Mesendoderm (in vitro differentiated cells): ENCODE results near the gene ARL3.
"Not testable (repeated sequence)": the region's sequence is repeated elsewhere in the genome, so short reads cannot be mapped to it uniquely, and the experiment has no call there.

ENCODE experiments used
- DNase-seq: peaks from one replicate; pipeline ENCODE4 v3.0.0; 2013
- H2AK5ac ChIP-seq: 2 replicates; pipeline ENCODE4 v1.6.1; 2013; ENCODE audit warnings: low read length, inconsistent platforms
- H2BK120ac ChIP-seq: 2 replicates; pipeline ENCODE4 v1.6.1; 2013; ENCODE audit warnings: low read depth, mild to moderate bottlenecking, low read length, moderate library complexity, mixed read lengths
- H2BK15ac ChIP-seq: replicated peaks from 2 replicates; pipeline ENCODE4 v1.6.1; 2013; ENCODE audit warnings: low read depth, mild to moderate bottlenecking, moderate library complexity
- H2BK5ac ChIP-seq: 2 replicates; pipeline ENCODE4 v1.6.1; 2013; ENCODE audit warnings: low read length, inconsistent platforms
- H3K18ac ChIP-seq: 2 replicates; pipeline ENCODE4 v1.6.1; 2013; ENCODE audit warnings: mild to moderate bottlenecking, low read length, mixed read lengths
- H3K23ac ChIP-seq: one replicate; pipeline ENCODE4 v1.6.1; 2013; ENCODE audit warnings: low read length
- H3K27ac ChIP-seq: 2 replicates; pipeline ENCODE4 v1.5.1; 2013; ENCODE audit warnings: low read depth, mild to moderate bottlenecking, inconsistent platforms, low read length, moderate library complexity
- H3K27me3 ChIP-seq: 2 replicates; pipeline ENCODE4 v1.6.1; 2013; ENCODE audit warnings: low read length, control low read depth, mild to moderate bottlenecking, inconsistent platforms; ENCODE audit not compliant: insufficient read depth, poor library complexity
- H3K36me3 ChIP-seq: 2 replicates; pipeline ENCODE4 v1.6.1; 2013; ENCODE audit warnings: low read length, inconsistent platforms; ENCODE audit not compliant: control insufficient read depth, insufficient read depth
- H3K4ac ChIP-seq: one replicate; pipeline ENCODE4 v1.6.1; 2013; ENCODE audit warnings: low read depth, mild to moderate bottlenecking, low read length, moderate library complexity
- H3K4me1 ChIP-seq: 2 replicates; pipeline ENCODE4 v1.6.1; 2013; ENCODE audit warnings: low read depth, low read length, inconsistent platforms; ENCODE audit not compliant: control insufficient read depth
- H3K4me2 ChIP-seq: 2 replicates; pipeline ENCODE4 v1.6.1; 2013; ENCODE audit warnings: low read length
- H3K4me3 ChIP-seq: 2 replicates; pipeline ENCODE4 v1.5.1; 2013; ENCODE audit warnings: mild to moderate bottlenecking, low read length
- H3K56ac ChIP-seq: one replicate; pipeline ENCODE4 v1.6.1; 2013; ENCODE audit warnings: low read length
- H3K79me1 ChIP-seq: 2 replicates; pipeline ENCODE4 v1.6.1; 2013; ENCODE audit warnings: low read length, inconsistent platforms
- H3K79me2 ChIP-seq: 2 replicates; pipeline ENCODE4 v1.6.1; 2013; ENCODE audit warnings: mild to moderate bottlenecking, low read length; ENCODE audit not compliant: control insufficient read depth, insufficient read depth
- H3K9ac ChIP-seq: 2 replicates; pipeline ENCODE4 v1.6.1; 2013; ENCODE audit warnings: low read length, inconsistent platforms
- H4K5ac ChIP-seq: one replicate; pipeline ENCODE4 v1.6.1; 2013; ENCODE audit warnings: low read length
- H4K8ac ChIP-seq: one replicate; pipeline ENCODE4 v1.6.1; 2013; ENCODE audit warnings: low read depth, mild to moderate bottlenecking, control low read depth, low read length, moderate library complexity
- WGBS: extraction: QIAGEN DNeasy Blood & Tissue Kit; methylation state at CpG from one replicate; pipeline ENCODE4 v1.1.7; 2013; ENCODE audit warnings: low lambda C conversion rate, missing lambda C conversion rate; ENCODE audit not compliant: insufficient coverage; ENCODE audit errors: extremely low coverage; 5-methylcytosine and 5-hydroxymethylcytosine counted together

The ARL3 gene

DNA sequence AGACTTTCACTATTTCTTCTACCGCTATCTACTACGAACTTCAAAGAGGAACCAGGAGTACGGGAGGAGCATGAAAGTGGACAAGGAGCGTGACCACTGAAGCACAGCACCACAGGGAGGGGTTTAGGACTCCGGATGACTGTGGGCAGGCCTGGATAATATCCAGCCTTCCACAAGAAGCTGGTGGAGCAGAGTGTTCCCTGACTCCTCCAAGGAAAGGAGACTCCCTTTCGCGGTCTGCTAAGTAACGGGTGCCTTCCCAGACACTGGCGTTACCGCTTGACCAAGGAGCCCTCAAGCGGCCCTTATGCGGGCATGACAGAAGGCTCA, 44.7 kb upstream of the ARL3 start:
- H3K4ac ChIP-seq, H4K8ac ChIP-seq, H3K18ac ChIP-seq, H2BK5ac ChIP-seq, H3K27me3 ChIP-seq, H2BK120ac ChIP-seq, H3K79me2 ChIP-seq, H4K5ac ChIP-seq, H3K4me3 ChIP-seq, H3K4me1 ChIP-seq, H2BK15ac ChIP-seq, H3K9ac ChIP-seq, DNase-seq, H3K79me1 ChIP-seq, H2AK5ac ChIP-seq, H3K27ac ChIP-seq, H3K56ac ChIP-seq, H3K4me2 ChIP-seq, H3K23ac ChIP-seq, H3K36me3 ChIP-seq: not testable (repeated sequence)
- no CpG with 5 or more reads among the region's 12 CpGs for WGBS

DNA sequence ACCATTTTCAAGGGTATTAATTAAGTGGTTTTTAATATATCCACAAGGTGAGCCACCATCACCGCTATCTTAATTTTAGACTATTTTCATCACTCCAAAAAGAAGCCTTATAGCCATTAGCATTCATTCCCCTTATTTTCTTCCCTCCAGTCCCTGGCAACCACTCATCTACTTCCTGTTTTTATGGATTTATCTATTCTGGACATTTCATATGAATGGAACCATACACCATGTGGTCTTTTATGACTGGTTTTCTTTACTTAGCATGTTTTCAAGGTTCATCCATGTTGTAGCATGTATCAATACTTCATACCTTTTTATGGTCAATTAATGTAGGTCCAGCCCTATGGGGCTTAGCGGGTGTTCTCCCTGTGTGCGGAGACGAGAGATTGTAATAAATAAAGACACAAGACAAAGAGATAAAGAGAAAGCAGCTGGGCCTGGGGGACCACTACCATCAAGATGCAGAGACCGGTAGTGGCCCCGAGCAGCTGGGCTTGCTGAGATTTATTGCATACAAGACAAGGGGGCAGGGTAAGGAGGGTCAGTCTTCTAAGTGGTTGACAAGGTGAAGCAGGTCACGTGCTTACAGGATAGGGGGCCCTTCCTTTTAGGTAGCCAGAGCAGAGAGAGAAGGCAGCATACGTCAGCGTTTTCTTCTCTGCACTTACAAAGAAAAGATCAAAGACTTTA, 44.2 kb upstream of the ARL3 start:
- Histone ChIP-seq H3K4me2 (no peak overlapping the region), H3K36me3 (no peaks in the 10 kb centered on the region), H3K27ac (no peak overlapping the region), H3K56ac (no peak overlapping the region), H2BK15ac (no peak overlapping the region), H3K18ac (no peak overlapping the region), H3K79me2 (no peaks in the 10 kb centered on the region), H4K5ac (no peak overlapping the region), H3K23ac (no peak overlapping the region), H3K4me3 (no peak overlapping the region), H3K4ac (no peak overlapping the region), H3K4me1 (no peaks in the 10 kb centered on the region), H2BK120ac (no peak overlapping the region), H3K79me1 (peaks cover 2% of the 10 kb centered on the region), H2AK5ac (no peak overlapping the region), H2BK5ac (no peak overlapping the region), H3K9ac (no peak overlapping the region), H3K27me3 (no peaks in the 10 kb centered on the region), H4K8ac (no peak overlapping the region)
- WGBS, result no CpG with 5 or more reads among the region's 9 CpGs
- no peak for DNase-seq

DNA sequence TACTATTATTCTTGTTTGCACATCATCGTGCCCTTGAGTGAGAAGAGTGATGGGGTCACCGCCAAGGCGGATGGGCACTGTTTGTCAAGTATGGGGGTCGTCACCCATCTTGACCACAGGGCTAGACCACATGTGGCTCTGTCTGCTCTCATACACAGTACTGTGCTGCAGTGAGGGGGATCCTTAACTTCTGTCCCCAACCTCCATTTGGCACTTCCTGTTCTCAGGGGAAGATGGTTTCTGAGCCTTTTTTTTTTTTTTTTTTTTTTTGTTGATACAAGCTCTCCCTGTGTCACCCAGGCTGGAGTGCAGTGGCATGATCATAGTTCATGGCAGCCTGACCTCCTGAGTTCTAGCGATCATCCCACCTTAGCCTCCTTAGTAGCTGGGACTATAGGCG, 43.1 kb upstream of the ARL3 start:
- Histone ChIP-seq H2BK5ac (no peak overlapping the region), H2BK15ac (no peak overlapping the region), H3K23ac (no peak overlapping the region), H3K4me2 (no peak overlapping the region), H3K4me1 (no peaks in the 10 kb centered on the region), H3K4ac (no peak overlapping the region), H3K56ac (no peak overlapping the region), H3K9ac (no peak overlapping the region), H3K18ac (no peak overlapping the region), H3K79me1 (peaks cover 2% of the 10 kb centered on the region), H2BK120ac (no peak overlapping the region), H3K4me3 (no peak overlapping the region), H4K8ac (no peak overlapping the region), H3K79me2 (no peaks in the 10 kb centered on the region), H3K27ac (no peak overlapping the region), H3K36me3 (no peaks in the 10 kb centered on the region), H3K27me3 (no peaks in the 10 kb centered on the region), H4K5ac (no peak overlapping the region), H2AK5ac (no peak overlapping the region)
- no peak for DNase-seq
- WGBS, result no CpG with 5 or more reads among the region's 6 CpGs

DNA sequence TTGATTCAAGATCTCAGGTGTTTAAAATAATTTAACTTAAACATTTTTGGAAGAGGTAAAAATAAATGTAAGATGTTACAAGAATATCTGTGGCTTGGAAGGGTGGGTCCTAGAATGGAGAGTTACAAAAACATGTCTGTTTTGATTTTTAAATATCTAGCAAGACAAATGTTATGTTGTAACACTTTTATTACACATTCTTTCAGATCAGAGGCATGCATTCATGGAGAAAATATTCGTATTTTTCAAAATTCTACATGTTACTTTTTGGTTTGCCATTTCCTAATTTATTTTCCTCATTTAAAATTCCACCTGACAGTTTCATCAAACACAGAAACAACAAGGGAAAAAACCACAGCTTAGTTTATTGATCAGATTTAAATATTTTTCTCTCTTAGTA, 39.5 kb upstream of the ARL3 start:
- Histone ChIP-seq H3K27ac (no peak overlapping the region), H3K56ac (no peak overlapping the region), H2BK15ac (no peak overlapping the region), H3K36me3 (no peaks in the 10 kb centered on the region), H2BK120ac (no peak overlapping the region), H3K4me3 (no peak overlapping the region), H2BK5ac (no peak overlapping the region), H4K5ac (no peak overlapping the region), H2AK5ac (no peak overlapping the region), H4K8ac (no peak overlapping the region), H3K4me1 (no peaks in the 10 kb centered on the region), H3K79me2 (no peaks in the 10 kb centered on the region), H3K4me2 (no peak overlapping the region), H3K27me3 (no peaks in the 10 kb centered on the region), H3K18ac (no peak overlapping the region), H3K9ac (no peak overlapping the region), H3K4ac (no peak overlapping the region), H3K79me1 (peaks cover 4% of the 10 kb centered on the region), H3K23ac (no peak overlapping the region)
- no CpG with 5 or more reads among the region's 1 CpG for WGBS
- DNase-seq, result no peak

DNA sequence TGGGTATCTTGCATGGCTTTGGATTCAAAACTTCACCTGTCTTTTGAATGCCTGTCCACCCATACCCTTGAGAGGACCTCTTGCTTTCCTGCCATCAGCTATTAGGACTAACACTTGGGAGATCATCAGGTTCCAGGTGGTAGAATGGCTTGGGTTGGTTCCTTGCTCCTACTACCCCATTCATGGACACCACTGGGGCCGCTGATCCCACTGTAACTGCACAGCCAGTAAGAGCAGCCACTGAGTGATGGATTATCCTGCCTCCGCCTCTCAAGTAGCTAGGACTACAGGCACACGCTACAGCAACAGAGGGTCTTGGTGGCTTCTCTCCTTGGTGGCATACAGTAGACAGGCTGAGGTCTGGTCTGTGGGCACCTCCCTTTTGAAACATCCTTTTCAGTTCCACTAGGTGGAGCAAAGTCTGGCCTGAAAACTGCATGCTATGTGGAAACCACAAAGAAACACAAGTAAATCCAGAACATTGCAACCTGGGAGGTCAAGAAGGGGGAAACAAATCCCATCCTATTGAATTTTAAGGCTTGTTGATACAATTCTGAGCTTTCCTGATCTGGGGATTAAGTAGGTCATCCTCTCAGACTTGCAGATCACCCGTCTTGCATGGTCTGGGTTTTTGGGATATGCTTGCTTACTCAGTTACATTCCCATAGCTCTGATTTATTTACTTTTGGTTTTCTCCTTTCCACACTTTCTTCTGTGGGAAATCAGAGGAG, 38.9 kb upstream of the ARL3 start:
- Histone ChIP-seq H3K9ac (no peak overlapping the region), H3K4me2 (no peak overlapping the region), H4K8ac (no peak overlapping the region), H3K23ac (no peak overlapping the region), H2BK5ac (no peak overlapping the region), H3K79me1 (peaks cover 6% of the 10 kb centered on the region), H4K5ac (no peak overlapping the region), H3K18ac (no peak overlapping the region), H3K4ac (no peak overlapping the region), H3K4me1 (no peaks in the 10 kb centered on the region), H2BK15ac (no peak overlapping the region), H3K36me3 (no peaks in the 10 kb centered on the region), H2AK5ac (no peak overlapping the region), H3K56ac (no peak overlapping the region), H3K27ac (no peak overlapping the region), H3K27me3 (no peaks in the 10 kb centered on the region), H3K79me2 (no peaks in the 10 kb centered on the region), H3K4me3 (no peak overlapping the region), H2BK120ac (no peak overlapping the region)
- peak; percentile 83 for DNase-seq
- no CpG with 5 or more reads among the region's 4 CpGs for WGBS
